HT1080 (cell line): ENCODE data around the gene HPS5. TPM values are rescaled to one million over a fixed set of nuclear protein-coding genes. Genes with fewer than 3 reads are reported as not detected.
"Not testable (repeated sequence)": the region's sequence is repeated elsewhere in the genome, so short reads cannot be mapped to it uniquely, and the experiment has no call there.

Source experiments
- DNase-seq: peaks from one replicate; pipeline ENCODE4 v3.0.0-alpha.2; 2015; ENCODE audit warnings: low read depth
- total RNA-seq: library from RNA; depleted of rRNA; stranded (reverse); fragments of >200 nt; shearing (Covaris generic); gene quantifications from 2 replicates; pipeline ENCODE4 v1.2.3, GENCODE V29; 2014

HPS5 gene
- total RNA-seq, 1 experiment from 2014 or later = 19.2 TPM

GRCh38 chr11:18271206-18271605, 50.7 kb downstream of the HPS5 start:
- DNase-seq = no peak

GRCh38 chr11:18270102-18270501, 51.8 kb downstream of the HPS5 start:
- DNase-seq = no peak

DNA sequence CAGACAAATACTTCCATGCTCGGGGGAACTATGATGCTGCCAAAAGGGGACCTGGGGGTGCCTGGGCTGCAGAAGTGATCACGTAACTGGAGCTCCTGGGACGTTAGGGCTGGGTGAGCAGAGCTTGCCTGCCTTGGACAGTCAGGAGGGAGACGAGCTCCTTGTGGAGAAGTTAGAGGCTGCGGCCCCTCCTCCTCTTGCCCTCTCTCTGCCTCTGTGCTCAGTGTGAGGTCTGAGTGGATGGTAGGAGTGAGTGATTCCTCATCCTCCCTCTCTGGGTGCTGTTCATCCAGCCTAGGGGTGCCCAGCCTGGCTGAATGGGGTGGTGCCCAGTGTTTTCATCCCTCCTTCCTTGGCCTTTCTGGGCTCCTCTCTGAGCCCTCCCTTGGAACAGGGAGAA, 52.7 kb downstream of the HPS5 start:
- not testable (repeated sequence) for DNase-seq

DNA sequence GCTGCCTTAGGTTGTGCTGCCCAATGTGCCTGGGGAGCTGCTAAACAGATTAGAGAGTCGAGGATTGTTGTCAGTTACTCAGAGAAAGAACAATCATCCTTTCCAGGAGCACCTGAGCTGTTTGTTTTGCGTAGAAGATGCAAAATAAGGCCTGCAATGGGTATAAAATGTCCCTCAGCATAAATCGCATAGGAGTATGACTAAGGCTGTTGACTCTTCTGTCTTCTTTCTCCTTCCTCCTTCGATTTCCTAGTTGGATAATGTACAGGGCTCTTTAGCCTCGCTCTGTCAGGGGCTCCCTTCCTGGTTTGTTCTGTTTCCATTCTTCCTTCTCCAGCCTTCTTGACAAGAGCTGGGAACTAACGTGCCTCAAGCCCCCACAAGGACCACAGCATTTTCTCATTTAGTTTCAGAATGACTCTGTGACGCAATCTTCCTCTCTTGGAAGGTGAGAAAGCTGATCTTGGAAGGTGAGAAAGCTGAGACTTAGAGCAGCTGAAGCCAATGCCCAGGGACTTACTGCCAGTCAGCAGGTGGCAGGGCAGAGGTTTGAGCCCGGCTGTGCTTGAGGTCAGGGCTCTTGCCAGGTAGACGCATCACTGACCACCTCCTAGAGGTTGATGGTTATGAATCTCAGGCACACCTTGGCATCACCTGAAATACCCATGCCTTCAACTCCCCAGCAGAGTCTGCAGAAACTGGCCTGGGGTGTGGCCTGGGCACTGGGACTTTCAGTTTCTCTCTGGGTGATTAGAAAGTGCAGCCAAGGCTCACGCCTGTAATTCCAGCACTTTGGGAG, 54.4 kb downstream of the HPS5 start:
- not testable (repeated sequence) for DNase-seq

DNA sequence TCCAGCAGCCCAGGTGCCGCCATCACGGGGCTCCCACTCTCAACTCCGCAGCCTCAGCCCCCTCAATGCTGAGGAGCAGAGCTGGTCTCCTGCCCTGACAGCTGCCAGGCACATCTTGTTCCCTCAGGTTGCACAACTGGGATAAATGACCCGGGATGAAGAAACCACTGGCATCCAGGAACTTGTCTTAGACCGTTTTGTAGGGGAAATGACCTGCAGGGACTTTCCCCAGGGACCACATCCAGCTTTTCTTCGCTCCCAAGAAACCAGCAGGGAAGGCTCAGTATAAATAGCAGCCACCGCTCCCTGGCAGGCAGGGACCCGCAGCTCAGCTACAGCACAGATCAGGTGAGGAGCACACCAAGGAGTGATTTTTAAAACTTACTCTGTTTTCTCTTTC, 56.0 kb downstream of the HPS5 start, which contains the start of gene SAA1:
Gene SAA1 (plus strand): TSS at position 316 of the 400 bp plus-strand sequence. CDS start 624 bp downstream, outside the sequence.
- DNase-seq = no peak

GRCh38 chr11:18264677-18265555, 57.0 kb downstream of the HPS5 start:
- DNase-seq = no peak

DNA sequence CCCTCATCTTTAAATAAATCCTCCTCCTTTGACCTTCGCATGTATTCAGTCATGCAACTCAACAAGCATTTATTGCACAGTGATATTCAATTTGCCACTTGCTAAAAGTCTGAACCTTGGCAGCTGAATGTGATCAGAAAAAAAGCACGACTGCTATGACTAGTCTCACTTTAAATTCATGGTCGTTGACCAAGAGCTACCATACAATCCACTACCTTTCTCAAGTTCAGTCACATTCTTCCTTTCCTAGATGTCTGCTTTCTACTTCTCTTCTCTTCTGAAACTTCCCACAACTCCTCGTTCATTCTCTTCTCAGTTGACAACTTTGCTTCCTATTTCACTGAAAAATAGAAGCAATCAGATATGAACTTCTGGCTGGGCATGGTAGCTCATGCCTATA, 57.9 kb downstream of the HPS5 start:
- no peak for DNase-seq

- DNase-seq = not testable (repeated sequence)
These were observed 59.1 kb downstream of the HPS5 start for GRCh38 chr11:18262681-18263350.

- no peak for DNase-seq
These were observed 60.2 kb downstream of the HPS5 start for GRCh38 chr11:18261721-18262120.

- no peak for DNase-seq
These were observed 62.7 kb downstream of the HPS5 start for GRCh38 chr11:18259259-18259658.

GRCh38 chr11:18254781-18255361, 67.1 kb downstream of the HPS5 start:
- DNase-seq = no peak

- no peak for DNase-seq
These were observed 68.1 kb downstream of the HPS5 start for GRCh38 chr11:18253778-18254338.

DNA sequence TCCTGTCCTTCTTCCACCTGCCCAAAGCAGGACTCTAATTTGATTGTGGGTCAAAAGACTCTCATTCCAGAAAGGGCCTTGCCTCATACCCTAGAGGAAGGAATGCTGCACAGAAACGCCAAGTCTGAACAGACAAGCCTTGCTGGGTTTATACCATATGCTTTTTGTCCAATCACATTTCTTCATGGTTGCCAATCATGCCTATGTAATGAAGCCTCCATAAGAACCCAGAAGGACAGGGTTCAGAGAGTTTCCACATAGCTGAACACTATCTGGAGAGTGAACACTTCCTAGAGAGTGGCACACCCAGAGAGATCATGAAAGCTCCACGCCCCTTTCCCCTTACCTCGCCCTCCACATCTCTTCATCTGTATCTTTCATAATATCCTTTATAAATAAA, 68.7 kb downstream of the HPS5 start:
- DNase-seq = no peak

- DNase-seq = no peak
These were observed 73.4 kb downstream of the HPS5 start, which contains the start of gene SAA2 for GRCh38 chr11:18248561-18248960. SAA2 (minus strand) TSS chr11:18248668; CDS start chr11:18248011, 657 bp downstream.

DNA sequence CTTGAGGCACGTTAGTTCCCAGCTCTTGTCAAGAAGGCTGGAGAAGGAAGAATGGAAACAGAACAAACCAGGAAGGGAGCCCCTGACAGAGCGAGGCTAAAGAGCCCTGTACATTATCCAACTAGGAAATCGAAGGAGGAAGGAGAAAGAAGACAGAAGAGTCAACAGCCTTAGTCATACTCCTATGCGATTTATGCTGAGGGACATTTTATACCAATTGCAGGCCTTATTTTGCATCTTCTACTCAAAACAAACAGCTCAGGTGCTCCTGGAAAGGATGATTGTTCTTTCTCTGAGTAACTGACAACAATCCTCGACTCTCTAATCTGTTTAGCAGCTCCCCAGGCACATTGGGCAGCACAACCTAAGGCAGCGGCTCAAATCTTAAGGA, 74.8 kb downstream of the HPS5 start:
- not testable (repeated sequence) for DNase-seq

- DNase-seq = not testable (repeated sequence)
These were observed 75.4 kb downstream of the HPS5 start for GRCh38 chr11:18246379-18247190.

GRCh38 chr11:18245396-18245795, 76.5 kb downstream of the HPS5 start:
- DNase-seq = no peak

- DNase-seq = peak; percentile 70
These were observed 78.1 kb downstream of the HPS5 start for GRCh38 chr11:18243783-18244362.

DNA sequence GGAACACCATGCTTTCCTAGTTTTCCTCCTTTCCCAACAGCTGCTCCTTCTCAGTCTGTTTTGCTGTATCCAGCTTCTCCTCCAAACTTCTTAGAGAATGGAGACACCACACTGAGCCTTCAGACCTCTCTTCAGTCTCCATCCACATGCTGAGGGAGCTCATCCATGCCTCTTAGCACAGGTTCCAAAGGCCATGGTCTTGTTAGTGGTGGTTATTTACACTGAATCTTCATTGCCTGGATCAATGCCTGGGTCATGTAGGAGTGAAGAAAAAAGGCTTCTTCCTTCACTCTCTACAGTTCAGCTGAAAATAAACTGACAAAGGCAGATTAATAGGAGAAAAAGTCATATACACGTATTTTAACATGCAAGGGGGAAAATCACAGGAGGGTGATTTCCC, 82.3 kb downstream of the HPS5 start:
- DNase-seq = no peak
